ENCODE measurements around the gene ATP5PF.
A peak's percentile ranks its signal among the peaks of the same experiment; 100 is the strongest.
"Not testable (repeated sequence)": the region's sequence is repeated elsewhere in the genome, so short reads cannot be mapped to it uniquely, and the experiment has no call there.

ATP5PF gene

DNA sequence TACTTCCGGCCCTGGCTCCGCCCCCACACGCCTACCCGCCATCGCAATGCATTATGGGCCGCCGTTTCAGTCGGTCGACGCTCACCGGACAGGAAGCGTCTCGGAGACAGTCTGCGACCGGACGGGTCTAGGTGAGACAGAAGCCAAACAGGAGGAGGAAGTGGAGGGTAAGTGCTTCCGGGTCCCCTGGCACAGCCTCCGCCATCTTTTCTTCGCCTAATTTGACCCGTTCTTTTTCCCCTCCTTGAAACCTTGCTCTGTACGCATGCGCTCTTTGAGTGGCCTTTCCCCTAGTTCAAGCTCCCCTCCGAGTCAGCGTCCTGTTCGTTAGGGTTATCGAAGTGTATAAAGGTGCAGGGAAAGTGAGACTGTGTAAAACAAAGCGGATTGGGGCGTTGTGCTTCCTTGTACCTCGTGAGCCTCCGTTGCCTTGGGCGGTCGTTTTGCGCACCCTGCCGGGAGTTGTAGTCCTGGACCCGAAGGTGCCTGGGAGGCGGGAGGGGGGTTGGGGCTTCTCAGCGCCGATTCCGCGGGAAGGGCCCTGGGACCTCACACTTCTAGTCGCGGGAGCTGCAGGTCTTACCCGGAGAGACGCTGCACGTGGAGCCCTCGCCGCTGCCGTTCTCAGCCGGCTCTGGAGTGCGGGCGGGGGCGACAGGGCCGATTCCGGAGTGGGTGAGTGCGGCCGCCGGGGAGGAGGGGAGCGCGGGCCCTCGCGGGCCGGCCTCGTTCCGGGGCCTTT is at the start of gene ATP5PF, which contains the start of gene GABPA:
Gene ATP5PF, minus strand, starts transcription at position 1 of the 742 bp plus-strand sequence. CDS start 5,110 bp downstream, outside the sequence.
Gene GABPA, plus strand, starts transcription at position 69 of the 742 bp plus-strand sequence. CDS start 6,627 bp downstream, outside the sequence.
- DNase-seq, result peak; percentile 98

DNA sequence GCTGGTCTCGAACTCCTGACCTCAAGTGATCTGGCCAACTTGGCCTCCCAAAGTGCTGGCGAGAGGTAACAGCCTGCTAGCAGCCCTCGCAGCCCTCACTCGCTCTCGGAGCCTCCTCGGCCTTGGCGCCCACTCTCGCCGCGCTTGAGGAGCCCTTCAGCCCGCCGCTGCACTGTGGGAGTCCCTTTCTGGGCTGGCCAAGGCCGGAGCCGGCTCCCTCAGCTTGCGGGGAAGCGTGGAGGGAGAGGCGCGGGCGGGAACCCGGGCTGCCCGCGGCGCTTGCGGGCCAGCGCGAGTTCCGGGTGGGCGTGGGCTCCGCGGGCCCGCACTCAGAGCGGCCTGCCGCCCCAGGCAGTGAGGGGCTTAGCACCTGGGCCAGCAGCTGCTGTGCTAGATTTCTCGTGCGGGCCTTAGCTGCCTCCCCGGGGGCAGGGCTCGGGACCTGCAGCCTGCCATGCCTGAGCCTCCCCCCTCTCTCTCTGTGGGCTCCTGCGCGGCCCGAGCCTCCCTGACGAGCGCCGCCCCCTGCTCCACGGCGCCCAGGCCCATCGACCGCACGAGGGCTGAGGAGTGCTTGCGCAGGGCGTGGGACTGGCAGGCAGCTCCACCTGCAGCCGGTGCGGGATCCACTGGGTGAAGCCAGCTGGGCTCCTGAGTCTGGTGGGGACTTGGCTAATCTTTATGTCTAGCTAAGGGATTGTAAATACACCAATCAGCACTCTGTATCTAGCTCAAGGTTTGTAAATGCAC is 43.6 kb upstream of the ATP5PF start:
- not testable (repeated sequence) for DNase-seq

DNA sequence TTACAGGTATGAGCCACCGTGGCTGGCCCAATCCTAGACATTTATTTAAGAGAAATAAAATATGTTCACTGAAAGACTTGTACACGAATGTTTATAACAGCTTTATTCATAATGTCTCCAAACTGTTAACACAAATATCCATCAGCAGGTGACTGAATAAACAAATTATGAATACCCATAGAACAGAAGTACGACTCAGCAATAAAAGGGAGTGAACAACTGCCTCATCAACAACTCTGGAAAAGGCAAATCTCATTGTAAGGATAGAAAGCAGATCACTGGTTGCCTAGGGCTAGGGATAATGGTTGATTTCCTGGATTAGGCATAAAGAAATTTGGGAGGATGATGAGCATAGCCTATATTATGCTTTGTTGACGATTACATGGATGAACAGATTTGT is 41.7 kb upstream of the ATP5PF start:
- no peak for DNase-seq

- no peak for DNase-seq
Measured at GRCh38 chr21:25772686-25773085, 38.0 kb upstream of the ATP5PF start.

GRCh38 chr21:25767921-25768320 is 33.2 kb upstream of the ATP5PF start:
- DNase-seq, result no peak

GRCh38 chr21:25764065-25764464 is 29.4 kb upstream of the ATP5PF start:
- DNase-seq, result no peak

GRCh38 chr21:25760677-25761076 is 26.0 kb upstream of the ATP5PF start:
- no peak for DNase-seq

GRCh38 chr21:25760061-25760460 is 25.4 kb upstream of the ATP5PF start:
- DNase-seq, result peak; percentile 6

DNA sequence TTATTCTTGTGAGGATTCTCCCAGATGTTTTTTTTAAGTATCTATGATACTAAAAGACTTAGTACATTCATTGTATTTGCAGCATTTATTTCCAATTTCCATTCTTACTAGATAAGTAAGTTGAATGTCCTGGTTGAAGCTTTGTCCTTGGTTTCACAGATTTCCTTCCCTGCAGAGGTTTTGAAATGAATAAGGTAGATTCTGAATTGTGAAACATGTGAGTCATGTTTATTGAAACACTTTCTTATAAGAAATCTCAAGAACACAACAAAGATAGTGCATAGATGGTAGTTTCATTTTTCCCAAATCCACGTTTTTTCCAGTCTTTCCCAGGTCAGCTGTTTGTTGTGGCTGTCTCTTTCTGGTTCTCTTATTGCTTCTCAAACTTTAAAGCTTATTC is 24.9 kb upstream of the ATP5PF start:
- peak; percentile 43 for DNase-seq

DNA sequence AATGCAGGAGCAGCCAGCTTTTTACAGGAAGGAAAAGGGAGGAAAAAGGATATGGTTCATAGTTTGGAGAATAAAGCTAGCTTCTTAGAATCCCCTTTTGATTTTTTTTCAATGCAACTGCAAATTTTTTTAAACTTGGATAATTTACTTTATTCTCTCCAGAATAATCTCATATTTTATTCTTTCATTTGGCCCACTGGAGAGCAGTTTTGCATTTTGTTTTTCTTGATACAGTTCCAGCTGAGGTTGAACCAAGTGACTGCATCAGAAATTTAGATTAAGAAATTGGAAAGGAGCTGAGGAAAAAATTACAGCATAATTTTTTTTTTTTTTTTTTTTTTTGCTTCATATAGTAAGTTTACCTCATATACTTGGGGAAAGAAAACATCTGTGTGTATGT is 22.8 kb upstream of the ATP5PF start:
- no peak for DNase-seq

GRCh38 chr21:25756190-25756932 is 21.7 kb upstream of the ATP5PF start:
- DNase-seq, result no peak

DNA sequence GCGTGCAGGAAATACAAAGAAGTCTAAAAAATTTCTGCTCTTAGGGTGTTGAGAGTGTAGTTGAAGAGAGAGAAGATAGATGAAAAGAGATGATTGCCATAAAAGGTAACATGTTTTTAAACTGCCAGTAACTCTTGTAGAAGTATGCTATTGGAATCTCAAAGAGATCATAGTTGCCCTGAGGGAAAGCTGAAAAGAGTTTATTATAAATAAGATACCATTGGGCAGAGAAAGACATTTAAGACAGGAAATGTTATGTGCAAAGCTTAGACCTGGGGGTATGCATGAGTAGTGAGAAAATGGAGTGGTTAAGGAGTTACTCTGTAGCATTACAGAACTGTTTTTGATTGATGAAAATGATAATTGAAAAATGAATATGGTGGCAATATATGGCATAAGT is 17.7 kb upstream of the ATP5PF start:
- DNase-seq, result no peak

DNA sequence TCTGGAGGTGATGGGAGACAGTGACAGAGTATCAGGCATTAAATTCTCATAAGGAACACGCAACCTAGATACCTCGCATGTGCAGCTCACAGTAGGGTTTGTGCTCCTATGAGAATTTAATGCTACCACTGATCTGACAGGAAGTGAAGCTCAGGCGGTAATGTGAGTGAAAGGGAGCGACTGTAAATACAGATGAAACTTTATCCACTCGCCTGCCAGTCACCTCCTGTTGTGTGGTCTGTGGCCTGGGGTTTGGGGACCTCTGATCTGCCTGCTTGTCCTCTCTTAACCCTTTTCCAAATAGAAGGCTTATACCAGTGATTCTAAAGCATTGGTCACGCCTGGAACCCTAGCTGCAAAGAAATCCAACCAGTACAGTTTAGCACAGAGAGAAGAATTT is 15.4 kb upstream of the ATP5PF start:
- no peak for DNase-seq

- DNase-seq, result no peak
Measured at GRCh38 chr21:25744854-25745253, 10.2 kb upstream of the ATP5PF start.

- no peak for DNase-seq
Measured at GRCh38 chr21:25742900-25743299, 8.2 kb upstream of the ATP5PF start.

GRCh38 chr21:25737421-25737820 is 2.7 kb upstream of the ATP5PF start:
- no peak for DNase-seq

DNA sequence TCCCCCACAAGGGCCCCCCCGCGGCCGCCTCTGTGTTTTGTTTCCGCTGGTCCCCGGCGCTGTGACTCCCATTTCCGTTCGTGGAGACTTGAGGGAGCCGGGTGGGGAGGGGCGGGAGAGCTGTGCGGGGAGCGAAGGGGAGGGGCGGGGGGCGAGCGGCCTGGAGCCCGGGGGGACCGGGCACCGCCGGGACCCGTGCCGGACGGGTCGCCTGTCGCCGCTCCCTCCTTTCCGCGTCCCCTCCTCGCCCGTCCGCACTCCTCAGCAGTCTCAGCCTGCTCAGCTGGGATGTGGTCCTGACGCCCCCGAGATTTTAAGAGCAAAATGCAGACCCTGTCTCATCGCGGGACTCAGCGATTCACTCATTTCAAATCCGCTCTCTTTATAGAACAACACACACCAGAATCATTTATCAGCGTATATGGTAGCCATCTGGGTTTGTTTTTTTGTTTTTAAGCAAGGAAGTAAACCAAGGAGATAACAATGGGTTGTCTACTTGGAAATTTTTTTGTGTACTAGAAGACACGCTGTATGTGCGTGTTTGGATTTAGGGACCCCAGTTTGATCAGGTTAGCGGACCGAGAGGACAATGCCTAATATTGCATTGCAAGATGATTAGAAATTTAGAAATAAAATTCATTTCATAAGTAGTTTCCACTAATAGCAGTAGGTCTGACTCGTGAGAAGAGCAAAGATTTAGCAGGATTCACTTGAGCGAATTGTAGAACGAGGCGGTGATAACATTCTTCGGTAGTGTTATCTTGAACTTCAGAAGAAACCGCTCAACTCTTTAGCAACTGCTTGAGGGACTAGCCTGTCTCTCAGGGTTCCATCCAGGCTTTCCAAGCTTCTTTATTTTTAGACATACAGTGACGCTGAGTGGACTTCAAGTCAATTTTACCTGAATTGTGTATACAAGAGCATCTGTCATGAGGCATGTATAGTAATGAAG is 1.2 kb upstream of the ATP5PF start:
- DNase-seq, result peak; percentile 83

GRCh38 chr21:25734654-25734903 is 125 bp downstream of the ATP5PF start:
- no peak for DNase-seq

DNA sequence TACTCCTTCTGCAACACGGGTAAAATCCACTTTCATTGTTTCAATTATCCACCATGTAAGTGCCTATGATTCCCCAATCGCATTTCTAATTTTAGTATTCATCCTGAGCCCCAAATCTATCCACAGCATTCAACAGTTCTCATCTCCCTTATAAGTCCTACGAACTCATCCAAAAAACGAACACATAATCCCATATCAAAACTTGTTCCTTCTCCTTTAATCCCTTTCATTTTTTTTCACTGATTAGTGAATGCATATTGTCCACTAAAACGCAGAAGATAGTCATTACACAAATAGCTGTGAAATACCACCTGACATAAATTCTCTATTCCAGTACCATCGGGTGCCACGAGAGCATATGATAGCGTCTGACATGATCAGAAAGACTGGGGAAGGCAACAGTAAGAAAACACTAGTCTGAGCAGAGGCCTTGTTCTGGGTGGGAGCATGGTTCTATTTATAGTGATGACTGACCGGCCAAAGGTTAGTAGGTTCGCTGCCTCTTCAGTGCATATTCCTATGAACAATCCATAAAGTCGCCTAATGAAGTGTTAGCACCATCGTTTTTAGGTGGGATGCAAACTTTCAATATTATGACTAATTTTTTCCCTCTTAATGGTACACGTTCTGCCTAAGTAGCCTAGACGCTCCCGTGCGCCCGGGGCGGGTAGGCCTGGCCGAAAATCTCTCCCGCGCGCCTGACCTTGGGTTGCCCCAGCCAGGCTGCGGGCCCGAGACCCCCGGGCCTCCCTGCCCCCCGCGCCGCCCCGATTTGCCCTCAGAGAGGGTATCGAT is 648 bp downstream of the ATP5PF start:
- peak; percentile 31 for DNase-seq

- DNase-seq, result no peak
Measured at GRCh38 chr21:25732091-25732760, 2.5 kb downstream of the ATP5PF start.

DNA sequence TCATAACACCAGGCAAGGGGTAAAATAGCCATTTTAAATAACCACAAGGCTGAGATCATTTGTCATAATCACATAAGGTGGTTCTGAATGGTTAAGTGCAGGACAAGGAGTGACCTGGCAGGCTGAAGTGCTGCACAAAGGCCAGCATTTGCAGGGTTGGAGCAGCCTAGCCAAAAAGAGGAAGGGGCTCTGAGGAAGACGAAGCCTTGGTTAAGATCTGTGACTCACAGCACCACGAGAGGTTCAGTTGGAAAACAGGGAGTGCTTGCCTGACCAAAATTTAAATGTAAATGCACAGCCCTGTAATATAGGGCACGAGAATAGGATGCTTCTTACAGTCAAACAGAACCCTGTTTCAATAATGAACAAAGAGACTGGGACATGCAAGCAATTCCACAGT is 12.1 kb downstream of the ATP5PF start:
- DNase-seq, result no peak
